ENCODE results near the gene EFNA3. TPM values are rescaled to one million over a fixed set of nuclear protein-coding genes. Genes with fewer than 3 reads are reported as not detected.

The EFNA3 gene
- total RNA-seq, 1 donor from 2014 or later: 14.6 TPM

- Mint-ChIP-seq H3K9me3 (ENCODE audit: unreplicated experiment) (peaks cover 6% of the 10 kb centered on the region), H3K4me3 (ENCODE audit: unreplicated experiment) (peak overlapping the region; percentile 52), H3K36me3 (ENCODE audit: unreplicated experiment) (no peaks in the 10 kb centered on the region), H3K27me3 (ENCODE audit: unreplicated experiment) (peaks cover 11% of the 10 kb centered on the region), H3K27ac (ENCODE audit: unreplicated experiment) (peak overlapping the region; percentile 90), H3K4me1 (ENCODE audit: low read depth, unreplicated experiment) (peaks cover 12% of the 10 kb centered on the region)
- DNase-seq: peak; percentile 79
- peak; percentile 46 for TF ChIP-seq CTCF (IDR thresholded peaks at IDR 0.05; ENCODE audit: partially characterized antibody, unreplicated experiment)
Measured at GRCh38 chr1:155044812-155045657, 33.6 kb upstream of the EFNA3 start.

DNA sequence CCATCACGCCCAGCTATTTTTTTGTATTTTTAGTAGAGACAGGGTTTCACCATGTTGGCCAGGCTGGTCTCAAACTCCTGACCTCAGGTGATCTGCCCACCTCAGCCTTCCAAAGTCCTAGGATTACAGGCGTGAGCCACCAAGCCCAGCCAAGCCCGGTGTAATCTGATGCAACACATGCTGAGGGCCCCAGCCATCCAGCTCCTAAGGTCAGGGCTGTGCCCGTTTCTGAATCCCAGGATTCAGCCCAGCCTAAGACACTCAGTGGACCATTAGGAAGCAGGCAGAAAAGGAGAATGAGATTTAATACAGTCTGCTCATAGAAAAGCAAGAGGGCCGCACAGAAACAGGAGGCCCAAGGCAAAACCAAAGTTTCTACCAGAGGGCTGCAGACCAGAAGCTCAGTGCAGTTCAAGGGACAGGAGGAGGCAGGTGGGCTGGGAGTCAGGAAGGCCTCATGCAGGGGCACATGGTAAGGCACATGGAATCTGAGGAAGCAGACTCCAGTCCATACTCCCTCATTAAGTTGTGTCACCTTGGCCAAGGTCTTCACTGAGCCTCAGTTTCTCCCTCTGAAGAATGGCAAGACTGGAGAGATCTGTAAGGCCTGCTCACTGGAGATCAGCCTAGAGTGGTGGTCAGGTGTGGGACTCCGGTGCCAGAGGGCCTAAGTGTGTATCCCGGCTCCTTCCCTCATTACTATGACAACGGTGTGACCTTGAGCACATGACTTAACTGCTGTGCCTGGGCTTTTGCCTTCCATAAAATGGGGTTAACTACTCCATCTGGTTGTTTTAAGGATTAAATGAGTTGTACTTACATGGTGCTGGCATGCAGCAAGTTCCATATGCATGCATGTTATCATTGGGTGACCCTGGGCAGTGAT, 29.9 kb upstream of the EFNA3 start:
- Mint-ChIP-seq H3K4me1 (ENCODE audit: low read depth, unreplicated experiment) (peaks cover 17% of the 10 kb centered on the region), H3K4me3 (ENCODE audit: unreplicated experiment) (no peak overlapping the region), H3K27ac (ENCODE audit: unreplicated experiment) (no peak overlapping the region), H3K9me3 (ENCODE audit: unreplicated experiment) (peaks cover 6% of the 10 kb centered on the region), H3K36me3 (ENCODE audit: unreplicated experiment) (no peaks in the 10 kb centered on the region), H3K27me3 (ENCODE audit: unreplicated experiment) (peaks cover 11% of the 10 kb centered on the region)
- no peak for TF ChIP-seq CTCF (IDR thresholded peaks at IDR 0.05; ENCODE audit: partially characterized antibody, unreplicated experiment)
- no peak for DNase-seq

DNA sequence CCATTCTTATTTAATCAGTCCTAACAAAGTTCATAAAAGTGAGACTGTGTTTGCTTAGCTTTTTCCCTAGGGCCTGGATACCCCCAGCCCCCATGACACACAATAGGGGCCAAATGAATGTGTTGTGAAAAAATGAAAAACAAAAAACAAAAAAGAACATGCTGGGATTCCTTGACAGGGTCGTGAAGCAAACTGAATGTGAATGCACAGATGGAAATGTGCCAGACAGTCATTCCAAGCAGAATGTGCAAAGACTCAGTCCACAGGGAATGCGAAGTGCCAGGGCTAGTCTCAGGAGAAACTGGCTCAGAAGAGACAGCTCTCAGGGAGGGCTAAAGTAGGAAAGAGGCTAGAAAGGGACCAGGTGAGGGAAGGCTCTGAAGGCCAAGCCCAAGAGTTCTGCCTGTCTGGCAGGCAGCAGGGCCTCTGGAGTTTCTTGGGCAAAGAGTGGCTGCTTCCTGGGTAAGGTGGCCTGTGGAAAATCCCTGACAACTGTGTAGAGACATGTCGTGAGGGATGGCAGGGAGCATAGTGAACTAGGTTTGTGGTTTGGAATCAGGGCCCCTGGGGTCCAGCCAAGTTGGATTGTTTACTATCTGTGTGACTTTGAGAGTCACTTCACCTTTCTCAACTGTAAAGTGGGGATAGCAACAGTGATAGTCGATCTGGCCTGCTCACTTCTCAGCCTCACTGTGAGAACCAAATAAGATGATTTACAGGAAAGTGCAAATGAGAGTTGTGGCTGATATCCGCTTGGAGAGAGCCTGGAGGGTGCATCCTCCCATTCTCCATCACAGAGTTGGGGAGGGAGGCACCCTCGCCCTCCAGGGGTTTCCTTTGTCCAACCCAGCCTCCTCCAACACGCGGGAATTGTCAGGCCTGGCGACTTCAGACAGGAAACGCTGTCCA, 28.7 kb upstream of the EFNA3 start:
- peaks cover 14% of the 10 kb centered on the region for H3K4me1 Mint-ChIP-seq (ENCODE audit: low read depth, unreplicated experiment)
- peaks cover 6% of the 10 kb centered on the region for H3K9me3 Mint-ChIP-seq (ENCODE audit: unreplicated experiment)
- TF ChIP-seq CTCF (IDR thresholded peaks at IDR 0.05; ENCODE audit: partially characterized antibody, unreplicated experiment): no peak
- H3K4me3 Mint-ChIP-seq (ENCODE audit: unreplicated experiment): peak overlapping the region; percentile 91
- peaks cover 6% of the 10 kb centered on the region for H3K27me3 Mint-ChIP-seq (ENCODE audit: unreplicated experiment)
- H3K27ac Mint-ChIP-seq (ENCODE audit: unreplicated experiment): peak overlapping the region; percentile 43
- no peaks in the 10 kb centered on the region for H3K36me3 Mint-ChIP-seq (ENCODE audit: unreplicated experiment)
- DNase-seq: no peak

- no peaks in the 10 kb centered on the region for H3K36me3 Mint-ChIP-seq (ENCODE audit: unreplicated experiment)
Measured at GRCh38 chr1:155050560-155051341, 27.9 kb upstream of the EFNA3 start, which contains the start of gene ADAM15. TSS of gene ADAM15 (plus strand) at chr1:155051316. CDS start at chr1:155051387, 71 bp downstream.

More at GRCh38 chr1:155050560-155051341, 27.9 kb upstream of the EFNA3 start, which contains the start of gene ADAM15:
- Mint-ChIP-seq H3K27ac (ENCODE audit: unreplicated experiment) (peak within 1 kb of the TSS; percentile 43), H3K27me3 (ENCODE audit: unreplicated experiment) (peaks cover 6% of the 10 kb centered on the region), H3K4me3 (ENCODE audit: unreplicated experiment) (peak within 1 kb of the TSS; percentile 91), H3K9me3 (ENCODE audit: unreplicated experiment) (peaks cover 2% of the 10 kb centered on the region), H3K4me1 (ENCODE audit: low read depth, unreplicated experiment) (peaks cover 12% of the 10 kb centered on the region)
- peak; percentile 97 for TF ChIP-seq CTCF (IDR thresholded peaks at IDR 0.05; ENCODE audit: partially characterized antibody, unreplicated experiment)
- DNase-seq: peak; percentile 95
